OCI-LY1 (cell line): Measurements from ENCODE around the gene GLIS1.

ENCODE experiments used
- EZH2 ChIP-seq: fragments of 200-600 bp; sonication (generic), shearing (Covaris generic); IDR thresholded peaks from 2 replicates; pipeline ENCODE4 v1.8.0; 2017; ENCODE audit warnings: borderline replicate concordance, mixed run types, mild to moderate bottlenecking, antibody characterized with exemption, low read length, moderate library complexity, mixed read lengths
- TF ChIP-seq, protein P1 (sequence below): fragments of 200-600 bp; sonication (generic), shearing (Covaris generic); IDR thresholded peaks from 2 replicates; pipeline ENCODE4 v1.5.1; 2017; ENCODE audit warnings: mild to moderate bottlenecking, antibody characterized with exemption, low read length, moderate library complexity, mixed read lengths

DNA sequence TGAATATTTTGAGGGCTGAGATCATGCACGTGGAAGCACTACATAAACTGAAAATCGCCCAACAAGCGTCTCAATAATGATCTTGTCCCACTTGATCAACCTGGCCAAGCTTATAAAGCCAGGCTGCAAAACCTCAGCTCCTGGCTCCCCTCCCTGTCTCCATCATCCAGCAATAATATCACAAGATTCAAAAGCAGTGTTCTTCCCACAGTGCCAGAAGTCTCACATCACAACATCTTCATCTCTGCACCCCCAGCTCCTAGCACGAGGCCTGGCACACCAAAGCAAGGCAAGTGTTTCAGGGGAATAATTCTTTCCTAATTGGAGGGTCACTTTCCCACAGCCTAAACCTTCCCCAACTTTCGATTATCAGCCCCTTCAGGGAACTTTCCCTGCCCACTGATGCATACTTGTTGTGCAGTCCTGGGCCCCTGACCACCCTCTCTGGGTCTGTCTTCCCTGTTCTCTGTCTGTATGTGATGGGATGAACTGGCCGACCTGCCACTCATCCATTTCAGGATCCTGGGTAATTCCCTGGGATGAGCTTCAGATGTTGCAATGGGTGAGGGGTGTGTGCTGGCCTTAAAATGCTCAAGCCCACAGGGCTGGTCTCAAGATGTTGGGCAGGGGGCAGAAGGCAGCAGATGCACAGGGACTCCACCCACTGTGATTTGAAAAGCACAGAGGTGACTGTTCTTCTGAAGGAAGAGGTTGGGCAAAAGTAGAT, 150.7 kb downstream of the GLIS1 start:
- TF ChIP-seq, protein P1, sequence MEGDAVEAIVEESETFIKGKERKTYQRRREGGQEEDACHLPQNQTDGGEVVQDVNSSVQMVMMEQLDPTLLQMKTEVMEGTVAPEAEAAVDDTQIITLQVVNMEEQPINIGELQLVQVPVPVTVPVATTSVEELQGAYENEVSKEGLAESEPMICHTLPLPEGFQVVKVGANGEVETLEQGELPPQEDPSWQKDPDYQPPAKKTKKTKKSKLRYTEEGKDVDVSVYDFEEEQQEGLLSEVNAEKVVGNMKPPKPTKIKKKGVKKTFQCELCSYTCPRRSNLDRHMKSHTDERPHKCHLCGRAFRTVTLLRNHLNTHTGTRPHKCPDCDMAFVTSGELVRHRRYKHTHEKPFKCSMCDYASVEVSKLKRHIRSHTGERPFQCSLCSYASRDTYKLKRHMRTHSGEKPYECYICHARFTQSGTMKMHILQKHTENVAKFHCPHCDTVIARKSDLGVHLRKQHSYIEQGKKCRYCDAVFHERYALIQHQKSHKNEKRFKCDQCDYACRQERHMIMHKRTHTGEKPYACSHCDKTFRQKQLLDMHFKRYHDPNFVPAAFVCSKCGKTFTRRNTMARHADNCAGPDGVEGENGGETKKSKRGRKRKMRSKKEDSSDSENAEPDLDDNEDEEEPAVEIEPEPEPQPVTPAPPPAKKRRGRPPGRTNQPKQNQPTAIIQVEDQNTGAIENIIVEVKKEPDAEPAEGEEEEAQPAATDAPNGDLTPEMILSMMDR: no peak
- no peak for TF ChIP-seq EZH2
